Spleen (tissue), 11 donors: ENCODE measurements around the gene CXCL3. TPM values are rescaled to one million over a fixed set of nuclear protein-coding genes. Genes with fewer than 3 reads are reported as not detected.
"Not testable (repeated sequence)": the region's sequence is repeated elsewhere in the genome, so short reads cannot be mapped to it uniquely, and the experiment has no call there.

ENCODE experiments used
- DNase-seq: peaks from one replicate; pipeline ENCODE4 v3.0.0-alpha.2; 2020
- H3K27ac ChIP-seq, 8 donors: fragments of 200-600 bp; sonication (generic) in 7 of 8; 1 replicate in 4 of 8; 2 replicates in 4 of 8; pipeline versions ENCODE4 v1.5.0 to v1.8.0; 2016 to 2021; ENCODE audit warnings: inconsistent platforms in 4 of 8, mild to moderate bottlenecking in 4 of 8, moderate library complexity in 1 of 8
- H3K27me3 ChIP-seq, 7 donors: fragments of 200-600 bp; sonication (generic) in 6 of 7; replicated peaks in 1 of 7; 1 replicate in 4 of 7; 2 replicates in 3 of 7; pipeline versions ENCODE4 v1.5.0 to v1.8.0; 2016 to 2021; ENCODE audit warnings: inconsistent platforms in 3 of 7, mild to moderate bottlenecking in 1 of 7
- H3K36me3 ChIP-seq, 6 donors: fragments of 200-600 bp; sonication (generic) in 5 of 6; 1 replicate in 4 of 6; 2 replicates in 2 of 6; pipeline versions ENCODE4 v1.5.0 to v1.8.0; 2016 to 2021; ENCODE audit warnings: inconsistent platforms in 2 of 6
- H3K4me1 ChIP-seq, 6 donors: fragments of 200-600 bp; sonication (generic) in 5 of 6; 1 replicate in 3 of 6; 2 replicates in 3 of 6; pipeline versions ENCODE4 v1.5.0 to v1.8.0; 2016 to 2021; ENCODE audit warnings: inconsistent platforms in 3 of 6
- H3K4me3 ChIP-seq, 8 donors: fragments of 200-600 bp; sonication (generic) in 7 of 8; 1 replicate in 4 of 8; 2 replicates in 4 of 8; pipeline versions ENCODE4 v1.5.0 to v1.8.0; 2016 to 2021; ENCODE audit warnings: inconsistent platforms in 4 of 8, mild to moderate bottlenecking in 4 of 8, moderate library complexity in 2 of 8
- H3K9me3 ChIP-seq, 8 donors: fragments of 200-600 bp; sonication (generic) in 7 of 8; 1 replicate in 4 of 8; 2 replicates in 4 of 8; pipeline versions ENCODE4 v1.5.0 to v1.8.0; 2016 to 2021; ENCODE audit warnings: inconsistent platforms in 4 of 8
- POLR2A ChIP-seq, 3 donors: fragments of 450-650 bp; IDR thresholded peaks; one replicate each; pipeline ENCODE4 v1.5.1; 2017; ENCODE audit warnings: antibody characterized with exemption in 3 of 3, mild to moderate bottlenecking in 1 of 3
- POLR2AphosphoS5 ChIP-seq, 3 donors: sonication (generic); formaldehyde crosslinking; IDR thresholded peaks; one replicate each; pipeline ENCODE4 v1.5.1; 2017; ENCODE audit warnings: antibody characterized with exemption in 3 of 3
- WGBS, 5 donors: extraction: QIAGEN DNeasy Blood & Tissue Kit in 3 of 5; methylation state at CpG; one replicate each; pipeline versions ENCODE4 v1.1.5 to v1.1.7; 2013 to 2018; 5-methylcytosine and 5-hydroxymethylcytosine counted together
- intact Hi-C: fragments of 100-400 bp; cut with DNase I; formaldehyde crosslinking; loops from one replicate; pipeline ENCODE4 v1.15.0; 2023; ENCODE audit warnings: low total_unique reads
- polyA plus RNA-seq, 3 donors: library from polyadenylated mRNA; stranded (reverse); fragments of 200-250 nt; gene quantifications; one replicate each; pipeline ENCODE4 v1.2.1, GENCODE V29; 2013
- total RNA-seq, 7 donors: library from RNA; depleted of rRNA in 3 of 7; stranded (reverse); fragments of >200 nt in 3 of 7; fragmentation: NEBNext Ultra II Directional in 4 of 7; extraction: Animal tissue kit (Norgen Biotek cat#: 25700) in 4 of 7; gene quantifications; one replicate each; pipeline versions ENCODE4 v1.1.0 to v1.2.1, GENCODE V29; 2016 to 2021
- TF ChIP-seq, protein P1 (sequence below), 11 experiments: fragments of 200-600 bp in 7 of 11; fragments of 450-650 bp in 4 of 11; sonication (generic) in 4 of 11; IDR thresholded peaks in 8 of 11; conservative IDR thresholded peaks in 3 of 11; 1 replicate in 7 of 11; 2 replicates in 4 of 11; pipeline versions ENCODE4 v1.4.0 to v1.8.0; 2016 to 2021; ENCODE audit warnings: antibody characterized with exemption in 11 of 11, inconsistent platforms in 4 of 11, mild to moderate bottlenecking in 1 of 11
- donor health status: healthy with polysubstance abuse.
- donor health status: DM: no; HTN: no; CAD: no; lungs with moderate emphysema.
- donor health status: DM: no; HTN: no; CAD: no.
- donor health status: Bipolar disorder and iron deficiency.
- donor health status: healthy.
- donor health status: DM: no; HTN: no; CAD: no.
- donor health status: DM: yes; HTN: yes; CAD: no.

The CXCL3 gene
- total and polyA plus RNA-seq, 10 donors, result 0.52 to 4.0 (median 2.5) TPM

DNA sequence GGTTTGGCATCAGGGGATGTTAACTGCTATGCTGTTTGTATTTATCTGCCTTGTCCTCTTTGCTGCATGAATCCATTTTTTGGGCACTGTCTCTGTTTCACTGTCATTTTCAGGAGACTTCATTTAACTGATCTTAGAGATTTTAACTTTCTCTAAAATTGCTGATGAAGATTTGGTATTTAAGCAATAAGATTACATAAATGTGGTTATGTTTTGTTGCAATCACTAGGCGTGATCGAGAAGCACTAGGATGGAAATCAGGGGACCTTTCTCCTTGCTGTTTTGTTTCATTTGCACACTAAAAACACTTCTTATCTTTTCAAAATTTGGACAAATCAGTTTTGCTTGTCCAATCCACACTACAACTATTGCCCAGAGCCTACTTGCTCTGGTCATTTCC, 45.1 kb upstream of the CXCL3 start:
- TF ChIP-seq POLR2A (IDR thresholded peaks at IDR 0.05) (no peak), POLR2AphosphoS5 (IDR thresholded peaks at IDR 0.05) (no peak)
- TF ChIP-seq, protein P1, sequence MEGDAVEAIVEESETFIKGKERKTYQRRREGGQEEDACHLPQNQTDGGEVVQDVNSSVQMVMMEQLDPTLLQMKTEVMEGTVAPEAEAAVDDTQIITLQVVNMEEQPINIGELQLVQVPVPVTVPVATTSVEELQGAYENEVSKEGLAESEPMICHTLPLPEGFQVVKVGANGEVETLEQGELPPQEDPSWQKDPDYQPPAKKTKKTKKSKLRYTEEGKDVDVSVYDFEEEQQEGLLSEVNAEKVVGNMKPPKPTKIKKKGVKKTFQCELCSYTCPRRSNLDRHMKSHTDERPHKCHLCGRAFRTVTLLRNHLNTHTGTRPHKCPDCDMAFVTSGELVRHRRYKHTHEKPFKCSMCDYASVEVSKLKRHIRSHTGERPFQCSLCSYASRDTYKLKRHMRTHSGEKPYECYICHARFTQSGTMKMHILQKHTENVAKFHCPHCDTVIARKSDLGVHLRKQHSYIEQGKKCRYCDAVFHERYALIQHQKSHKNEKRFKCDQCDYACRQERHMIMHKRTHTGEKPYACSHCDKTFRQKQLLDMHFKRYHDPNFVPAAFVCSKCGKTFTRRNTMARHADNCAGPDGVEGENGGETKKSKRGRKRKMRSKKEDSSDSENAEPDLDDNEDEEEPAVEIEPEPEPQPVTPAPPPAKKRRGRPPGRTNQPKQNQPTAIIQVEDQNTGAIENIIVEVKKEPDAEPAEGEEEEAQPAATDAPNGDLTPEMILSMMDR (IDR thresholded peaks at IDR 0.05 in 8 of 11, conservative IDR thresholded peaks at IDR 0.05 in 3 of 11), result no peak
- intact Hi-C loops, result no loop called here
- DNase-seq, result no peak
- no peaks in the 10 kb centered on the region for H3K36me3 ChIP-seq
- 47 to 90% (median 67%) methylated on average over 2 of the region's 2 CpGs for WGBS, 5 donors
- peaks cover 0 to 14% (median 5%) of the 10 kb centered on the region in 6 donors for H3K4me1 ChIP-seq
- H3K9me3 ChIP-seq, result no peaks in the 10 kb centered on the region
- peak overlapping the region in 3 of 8 donors; percentile 38 to 69 (median 56) for H3K27ac ChIP-seq
- H3K27me3 ChIP-seq, result peaks cover 0 to 11% (median 0%) of the 10 kb centered on the region in 7 donors
- H3K4me3 ChIP-seq, result no peak overlapping the region

DNA sequence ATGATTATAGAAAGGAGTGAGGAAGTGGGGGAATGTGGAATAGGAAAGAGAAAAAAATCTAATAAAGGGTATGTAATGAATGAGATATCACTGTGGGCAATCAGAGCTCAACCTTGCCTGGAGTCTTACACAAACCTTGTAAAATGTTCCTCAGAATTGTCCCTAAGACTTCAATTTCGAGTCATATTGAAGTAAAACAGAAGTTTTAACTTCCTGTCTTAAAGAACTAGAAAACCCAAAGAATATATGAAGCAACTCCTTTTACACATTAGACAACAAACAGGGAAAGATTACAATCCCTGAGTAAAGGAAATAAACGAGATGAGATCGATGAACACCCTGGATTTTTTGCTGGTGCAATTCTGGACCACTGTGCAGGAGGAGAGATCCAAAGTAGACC, 42.5 kb upstream of the CXCL3 start:
- no peaks in the 10 kb centered on the region for H3K36me3 ChIP-seq
- intact Hi-C loops, result no loop called here
- no peaks in the 10 kb centered on the region for H3K27me3 ChIP-seq
- TF ChIP-seq POLR2A (IDR thresholded peaks at IDR 0.05), result no peak
- TF ChIP-seq, protein P1 (IDR thresholded peaks at IDR 0.05 in 8 of 11, conservative IDR thresholded peaks at IDR 0.05 in 3 of 11), result no peak
- TF ChIP-seq POLR2AphosphoS5 (IDR thresholded peaks at IDR 0.05), result no peak
- DNase-seq, result no peak
- H3K4me1 ChIP-seq, result peaks cover 0 to 14% (median 5%) of the 10 kb centered on the region in 6 donors
- H3K27ac ChIP-seq, result peak overlapping the region in 2 of 8 donors; percentile 12 to 18
- no peaks in the 10 kb centered on the region for H3K9me3 ChIP-seq
- WGBS, 5 donors, result 44 to 77% (median 53%) methylated on average over 3 of the region's 3 CpGs
- no peak overlapping the region for H3K4me3 ChIP-seq

DNA sequence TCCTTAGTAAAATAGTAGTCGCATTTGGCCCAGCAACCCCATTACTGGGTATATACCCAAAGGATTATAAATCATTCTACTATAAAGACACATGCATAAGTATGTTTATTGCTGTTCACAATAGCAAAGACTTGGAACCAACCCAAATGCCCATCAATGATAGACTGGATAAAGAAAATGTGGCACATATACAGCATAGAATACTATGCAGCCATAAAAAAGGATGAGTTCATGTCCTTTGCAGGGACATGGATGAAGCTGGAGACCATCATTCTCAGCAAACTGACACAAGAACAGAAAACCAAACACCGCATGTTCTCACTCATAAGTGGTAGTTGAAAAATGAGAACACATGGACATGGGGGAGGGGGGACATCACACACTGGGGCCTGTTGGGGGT, 41.9 kb upstream of the CXCL3 start:
- H3K4me3 ChIP-seq, H3K27me3 ChIP-seq, H3K27ac ChIP-seq, DNase-seq, H3K9me3 ChIP-seq, intact Hi-C loops, H3K36me3 ChIP-seq: not testable (repeated sequence)
- 92 to 97% (median 95%) methylated on average over 2 of the region's 2 CpGs for WGBS, 5 donors
- H3K4me1 ChIP-seq, result peaks cover 0 to 14% (median 4%) of the 10 kb centered on the region in 6 donors

DNA sequence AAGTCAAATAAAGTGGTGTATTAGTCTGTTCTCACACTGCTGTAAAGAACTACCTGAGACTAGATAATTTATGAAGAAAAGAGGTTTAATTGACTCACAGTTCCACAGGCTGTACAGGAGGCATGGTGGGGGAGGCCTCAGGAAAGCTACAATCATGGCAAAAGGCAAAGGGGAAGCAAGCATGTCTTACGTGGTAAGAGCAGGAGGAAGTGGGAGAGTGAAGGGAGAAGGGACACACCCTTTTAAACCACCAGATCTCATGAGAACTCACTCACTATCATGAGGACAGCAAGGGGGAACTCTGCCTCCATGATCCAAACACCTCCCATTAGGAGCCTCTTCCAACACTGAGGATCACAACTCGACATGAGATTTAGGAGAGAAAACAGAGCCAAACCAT, 40.5 kb upstream of the CXCL3 start:
- intact Hi-C loops, H3K36me3 ChIP-seq, H3K4me3 ChIP-seq, H3K9me3 ChIP-seq, DNase-seq, H3K27me3 ChIP-seq: not testable (repeated sequence)
- WGBS, 5 donors, result 29 to 63% (median 48%) methylated on average over 2 of the region's 2 CpGs
- H3K4me1 ChIP-seq, result peaks cover 0 to 14% (median 3%) of the 10 kb centered on the region in 6 donors
- TF ChIP-seq POLR2AphosphoS5 (IDR thresholded peaks at IDR 0.05), result peak in 1 of 3 donors; percentile 20
- H3K27ac ChIP-seq, result peak overlapping the region in 1 of 8 donors; percentile 48

DNA sequence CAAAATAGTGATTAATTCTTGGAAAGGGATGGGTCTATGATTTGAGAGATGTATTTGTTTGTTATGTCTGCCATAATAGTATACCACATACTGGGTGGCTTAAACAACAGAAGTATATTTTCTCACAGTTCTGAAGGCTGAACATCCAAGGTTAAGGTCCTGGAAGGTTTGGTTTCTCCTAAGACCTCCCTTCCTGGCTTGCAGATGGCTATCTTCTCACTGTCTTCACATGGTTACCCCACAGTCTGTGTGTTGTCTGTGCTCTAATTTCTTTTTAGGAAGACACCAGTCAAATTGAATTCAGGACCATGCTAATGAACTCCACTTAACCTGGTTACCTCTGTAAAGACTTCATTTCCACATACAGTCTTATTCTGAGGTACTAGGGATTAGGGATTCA, 34.9 kb upstream of the CXCL3 start:
- H3K4me1 ChIP-seq, result no peaks in the 10 kb centered on the region
- H3K9me3 ChIP-seq, result peaks cover 0 to 9% (median 2%) of the 10 kb centered on the region in 8 donors
- intact Hi-C loops, result no loop called here
- DNase-seq, result no peak
- no peak overlapping the region for H3K27ac ChIP-seq
- H3K27me3 ChIP-seq, result no peaks in the 10 kb centered on the region
- H3K36me3 ChIP-seq, result no peaks in the 10 kb centered on the region
- TF ChIP-seq, protein P1 (IDR thresholded peaks at IDR 0.05 in 8 of 11, conservative IDR thresholded peaks at IDR 0.05 in 3 of 11), result no peak
- no peak for TF ChIP-seq POLR2A (IDR thresholded peaks at IDR 0.05)
- TF ChIP-seq POLR2AphosphoS5 (IDR thresholded peaks at IDR 0.05), result no peak
- H3K4me3 ChIP-seq, result no peak overlapping the region
